ENCODE measurements around the gene PLOD1. TPM values are rescaled to one million over a fixed set of nuclear protein-coding genes. Genes with fewer than 3 reads are reported as not detected.
A peak's percentile ranks its signal among the peaks of the same experiment; 100 is the strongest.

PLOD1 gene
- total and polyA plus RNA-seq, 4 donors: 48.0 to 82.9 (median 63.9) TPM

- no peaks in the 10 kb centered on the region for H3K27me3 ChIP-seq (ENCODE audit: control insufficient read depth in 4 of 4, insufficient read depth in 4 of 4, low read length in 3 of 4)
These were observed 66.9 kb downstream of the PLOD1 start for GRCh38 chr1:12001249-12001917.

GRCh38 chr1:12001996-12002493 lies 67.5 kb downstream of the PLOD1 start:
- Histone ChIP-seq H3K9ac (ENCODE audit: low read depth in 1 of 2, low read length in 2 of 2) (no peak overlapping the region), H3K4me3 (ENCODE audit: low read depth in 1 of 3, low read length in 3 of 3) (no peak overlapping the region), H3K9me3 (ENCODE audit: control insufficient read depth in 4 of 4, low read length in 3 of 4) (no peaks in the 10 kb centered on the region), H3K27ac (ENCODE audit: low read depth in 1 of 2, low read length in 2 of 2) (no peak overlapping the region), H3K4me1 (ENCODE audit: control insufficient read depth in 4 of 4, insufficient read depth in 4 of 4, low read length in 3 of 4) (no peaks in the 10 kb centered on the region), H3K27me3 (ENCODE audit: control insufficient read depth in 4 of 4, insufficient read depth in 4 of 4, low read length in 3 of 4) (no peaks in the 10 kb centered on the region), H3K36me3 (ENCODE audit: control insufficient read depth in 4 of 4, insufficient read depth in 3 of 4, low read depth in 1 of 4, low read length in 3 of 4) (peaks cover 28 to 83% (median 74%) of the 10 kb centered on the region in 4 donors)
- no peak for DNase-seq (ENCODE audit: low spot score)
- WGBS: 96% methylated on average over 10 of the region's 10 CpGs
- TF ChIP-seq REST (IDR thresholded peaks at IDR 0.05) (no peak), JUND (IDR thresholded peaks at IDR 0.05) (no peak), HNF4G (IDR thresholded peaks at IDR 0.05) (no peak), ZBTB33 (IDR thresholded peaks at IDR 0.05) (no peak), MAX (IDR thresholded peaks at IDR 0.05) (no peak), EGR1 (IDR thresholded peaks at IDR 0.05; ENCODE audit: low read depth in 2 of 2) (no peak), RAD21 (IDR thresholded peaks at IDR 0.05) (no peak), FOXA1 (IDR thresholded peaks at IDR 0.05) (no peak), NR2F2 (IDR thresholded peaks at IDR 0.05) (no peak)

More at GRCh38 chr1:12001249-12001917, 66.9 kb downstream of the PLOD1 start:
- Histone ChIP-seq H3K4me3 (ENCODE audit: low read depth in 1 of 3, low read length in 3 of 3) (no peak overlapping the region), H3K36me3 (ENCODE audit: control insufficient read depth in 4 of 4, insufficient read depth in 3 of 4, low read depth in 1 of 4, low read length in 3 of 4) (peaks cover 24 to 80% (median 72%) of the 10 kb centered on the region in 4 donors), H3K4me1 (ENCODE audit: control insufficient read depth in 4 of 4, insufficient read depth in 4 of 4, low read length in 3 of 4) (no peaks in the 10 kb centered on the region), H3K9me3 (ENCODE audit: control insufficient read depth in 4 of 4, low read length in 3 of 4) (no peaks in the 10 kb centered on the region), H3K9ac (ENCODE audit: low read depth in 1 of 2, low read length in 2 of 2) (no peak overlapping the region), H3K27ac (ENCODE audit: low read depth in 1 of 2, low read length in 2 of 2) (no peak overlapping the region)
- no peak for TF ChIP-seq REST (IDR thresholded peaks at IDR 0.05)
- peak; percentile 29 for TF ChIP-seq CTCF (IDR thresholded peaks at IDR 0.05; ENCODE audit: low read depth, low read length, missing input control)
- peak in 1 of 2 donors; percentile 60 for TF ChIP-seq RAD21 (IDR thresholded peaks at IDR 0.05)
- no peak for TF ChIP-seq SP1 (IDR thresholded peaks at IDR 0.05)
- no peak for TF ChIP-seq TAF1 (conservative IDR thresholded peaks at IDR 0.05)
- no peak for TF ChIP-seq EGR1 (IDR thresholded peaks at IDR 0.05; ENCODE audit: low read depth in 2 of 2)
- no peak for TF ChIP-seq GABPA (IDR thresholded peaks at IDR 0.05 in 1 of 2, conservative IDR thresholded peaks at IDR 0.05 in 1 of 2)
- no peak for DNase-seq (ENCODE audit: low spot score)
- WGBS: 90% methylated on average over 14 of the region's 14 CpGs
